WI38 (cell line): ENCODE results near the gene GNAI2.

Experiments
- H3K4me3 ChIP-seq: 2 replicates; pipeline ENCODE4 v1.5.1; 2011; ENCODE audit warnings: low read depth, mild to moderate bottlenecking, control low read depth, low read length
- TF ChIP-seq, protein P1 (sequence below): IDR thresholded peaks from 2 replicates; pipeline ENCODE4 v1.5.1; 2012; ENCODE audit warnings: low read depth, mild to moderate bottlenecking, control low read depth, low read length

Gene GNAI2

DNA sequence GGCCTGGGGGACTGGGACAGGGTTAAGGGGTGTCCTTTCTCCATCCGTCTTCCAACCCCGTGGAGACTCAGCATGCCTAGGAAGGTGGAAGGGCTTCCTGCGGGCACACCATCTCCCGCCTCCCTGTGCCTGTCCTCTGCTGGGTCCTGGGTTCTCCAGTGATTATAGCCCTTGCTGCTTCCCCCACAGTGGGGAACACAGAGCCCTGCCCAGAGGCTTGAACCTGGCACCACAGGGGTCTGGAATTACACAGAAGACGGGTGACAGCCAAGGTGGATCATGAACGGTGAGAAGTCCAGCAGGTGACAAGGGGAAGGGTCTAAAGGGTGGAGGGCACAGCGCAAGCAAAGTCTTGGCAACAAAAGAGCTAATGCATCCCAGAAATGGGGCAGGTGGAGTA, 26.8 kb downstream of the GNAI2 start:
- H3K4me3 ChIP-seq, result no peak overlapping the region
- TF ChIP-seq, protein P1, sequence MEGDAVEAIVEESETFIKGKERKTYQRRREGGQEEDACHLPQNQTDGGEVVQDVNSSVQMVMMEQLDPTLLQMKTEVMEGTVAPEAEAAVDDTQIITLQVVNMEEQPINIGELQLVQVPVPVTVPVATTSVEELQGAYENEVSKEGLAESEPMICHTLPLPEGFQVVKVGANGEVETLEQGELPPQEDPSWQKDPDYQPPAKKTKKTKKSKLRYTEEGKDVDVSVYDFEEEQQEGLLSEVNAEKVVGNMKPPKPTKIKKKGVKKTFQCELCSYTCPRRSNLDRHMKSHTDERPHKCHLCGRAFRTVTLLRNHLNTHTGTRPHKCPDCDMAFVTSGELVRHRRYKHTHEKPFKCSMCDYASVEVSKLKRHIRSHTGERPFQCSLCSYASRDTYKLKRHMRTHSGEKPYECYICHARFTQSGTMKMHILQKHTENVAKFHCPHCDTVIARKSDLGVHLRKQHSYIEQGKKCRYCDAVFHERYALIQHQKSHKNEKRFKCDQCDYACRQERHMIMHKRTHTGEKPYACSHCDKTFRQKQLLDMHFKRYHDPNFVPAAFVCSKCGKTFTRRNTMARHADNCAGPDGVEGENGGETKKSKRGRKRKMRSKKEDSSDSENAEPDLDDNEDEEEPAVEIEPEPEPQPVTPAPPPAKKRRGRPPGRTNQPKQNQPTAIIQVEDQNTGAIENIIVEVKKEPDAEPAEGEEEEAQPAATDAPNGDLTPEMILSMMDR, result no peak

DNA sequence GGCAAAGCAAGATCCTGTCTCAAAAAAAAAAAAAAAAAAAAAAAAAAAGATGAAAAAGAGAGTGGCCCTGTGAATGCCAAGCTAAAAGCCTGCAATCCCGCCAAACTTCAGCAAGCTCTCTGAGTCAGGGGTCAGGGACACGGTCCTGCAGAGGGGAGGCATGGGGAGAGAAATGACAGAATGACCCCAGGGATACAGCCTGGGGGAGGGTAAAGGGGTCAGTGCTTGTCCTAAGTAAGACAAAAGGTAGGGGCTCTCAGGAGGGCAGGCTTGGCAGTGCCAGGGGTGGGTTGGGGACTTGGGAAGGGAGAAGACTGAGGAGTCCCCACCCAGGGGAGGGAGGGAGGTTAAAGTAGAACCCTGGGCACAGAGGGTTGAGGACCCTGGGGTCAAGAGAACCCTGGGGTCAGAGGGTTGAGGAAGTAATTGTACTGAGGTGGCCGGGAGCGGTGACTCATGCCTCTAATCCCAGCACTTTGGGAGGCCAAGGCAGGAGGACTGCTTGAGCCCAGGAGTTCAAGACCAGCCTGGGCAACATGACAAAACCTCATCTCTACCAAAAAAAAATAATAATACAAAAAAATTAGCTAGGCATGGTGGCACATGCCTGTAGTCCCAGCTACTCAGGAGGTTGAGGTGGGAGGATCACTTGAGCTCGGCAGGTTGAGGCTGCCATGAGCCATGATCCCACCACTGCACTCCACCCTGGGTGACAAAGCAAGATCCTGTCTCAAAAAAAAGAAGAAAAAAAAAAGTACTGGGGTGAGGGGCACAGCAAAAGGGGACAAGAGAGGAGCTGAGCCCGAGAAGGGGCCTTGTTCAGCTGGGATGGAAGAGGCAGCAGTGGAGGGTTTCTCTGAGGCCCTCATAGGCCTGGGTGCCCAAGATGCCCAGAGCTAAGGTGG, 27.7 kb downstream of the GNAI2 start:
- TF ChIP-seq, protein P1, result no peak
- H3K4me3 ChIP-seq, result no peak overlapping the region

DNA sequence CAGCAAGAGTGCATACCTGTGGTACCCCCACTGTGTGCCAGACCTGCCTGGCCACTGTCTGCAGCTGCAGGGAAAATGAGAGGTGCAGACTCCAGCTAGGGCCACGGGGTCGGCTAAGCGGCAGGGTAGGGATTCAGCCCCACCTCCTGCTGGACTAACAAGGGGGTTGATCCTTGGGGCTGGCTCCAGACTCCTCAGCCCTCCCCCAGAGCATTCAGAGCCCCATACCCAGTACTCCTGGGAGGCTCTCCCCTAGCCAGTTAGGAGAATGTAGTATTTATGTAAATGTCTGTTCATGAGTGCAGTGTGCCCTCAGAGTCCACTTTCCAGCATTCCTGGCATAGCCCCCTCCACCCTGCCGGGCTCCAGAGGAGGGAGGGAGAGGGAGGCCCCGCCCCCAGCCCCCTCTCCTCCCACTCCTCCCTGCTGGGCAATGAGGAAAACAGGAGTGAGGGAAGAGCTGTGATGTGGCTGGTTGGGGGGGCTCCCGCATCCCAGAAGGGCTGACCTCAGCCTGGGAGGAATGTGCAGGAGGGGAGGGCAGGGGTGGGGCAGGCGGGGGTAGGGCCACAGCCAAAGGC, 28.5 kb downstream of the GNAI2 start:
- no peak overlapping the region for H3K4me3 ChIP-seq
- TF ChIP-seq, protein P1, result no peak

DNA sequence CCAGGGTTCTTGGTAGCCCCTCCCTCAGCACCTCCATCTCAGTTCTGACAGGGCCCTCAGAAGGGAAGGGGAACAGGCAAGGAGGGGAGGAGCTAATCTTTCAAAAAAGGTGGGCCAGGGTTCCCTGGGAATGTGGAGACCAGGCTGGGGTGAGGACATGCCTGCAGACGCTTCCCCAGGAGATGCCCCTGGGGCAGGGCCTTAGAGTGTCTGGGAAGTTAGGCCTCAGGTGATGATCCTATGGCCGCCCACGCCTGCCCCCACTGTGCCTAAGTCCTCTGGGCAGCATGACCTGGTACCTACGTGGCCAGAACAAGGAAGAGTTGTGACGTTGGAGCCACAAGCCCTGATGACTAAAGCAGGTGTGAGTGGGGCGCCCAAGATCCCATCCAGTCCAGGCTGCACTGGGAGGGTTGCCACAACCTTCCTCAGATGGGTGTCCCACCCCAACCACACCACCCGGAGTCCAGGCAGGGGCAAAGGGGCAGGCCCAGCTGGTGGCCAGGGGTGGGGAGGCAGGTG, 29.0 kb downstream of the GNAI2 start:
- TF ChIP-seq, protein P1, result no peak
- no peak overlapping the region for H3K4me3 ChIP-seq

DNA sequence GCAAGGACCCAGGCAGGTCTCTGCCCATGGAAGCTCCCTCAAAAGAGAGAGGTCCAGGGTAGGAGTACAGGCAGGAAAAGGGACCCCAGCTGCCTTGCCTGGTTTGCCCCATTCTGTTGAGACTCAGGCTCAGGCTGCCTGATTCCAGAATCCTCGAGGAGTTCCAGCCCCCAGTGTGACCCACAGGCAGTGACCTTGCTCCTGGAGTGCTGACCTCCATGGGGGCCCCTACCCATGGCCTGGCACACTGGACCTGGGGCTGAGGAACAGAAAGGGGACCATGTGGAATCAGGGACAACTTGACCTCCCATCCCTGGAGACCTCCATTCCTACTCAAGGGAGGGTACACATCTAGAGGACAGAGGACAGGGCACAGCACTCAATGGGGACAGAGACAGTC, 29.6 kb downstream of the GNAI2 start:
- H3K4me3 ChIP-seq, result no peak overlapping the region
- TF ChIP-seq, protein P1, result no peak

DNA sequence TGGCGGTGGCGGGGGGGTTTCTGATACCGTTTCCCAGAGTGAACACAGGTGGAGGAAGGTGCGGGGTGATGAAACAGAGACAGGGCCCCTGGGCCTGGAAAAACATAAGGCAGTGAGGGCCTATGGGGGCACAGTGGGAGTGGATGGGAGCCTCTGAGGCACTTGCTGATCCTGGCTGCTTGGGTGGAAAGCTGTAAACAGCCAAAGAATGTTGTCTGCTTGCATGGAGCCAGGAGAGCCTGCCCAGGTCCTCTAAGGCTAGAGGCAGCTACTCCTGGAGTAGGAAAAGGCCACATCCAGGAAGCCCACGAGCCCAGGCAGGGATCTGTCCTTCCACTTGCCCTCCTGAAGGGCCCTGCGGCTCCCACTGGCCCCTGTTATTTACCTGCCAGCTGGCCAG, 30.0 kb downstream of the GNAI2 start:
- TF ChIP-seq, protein P1, result no peak
- H3K4me3 ChIP-seq, result no peak overlapping the region

DNA sequence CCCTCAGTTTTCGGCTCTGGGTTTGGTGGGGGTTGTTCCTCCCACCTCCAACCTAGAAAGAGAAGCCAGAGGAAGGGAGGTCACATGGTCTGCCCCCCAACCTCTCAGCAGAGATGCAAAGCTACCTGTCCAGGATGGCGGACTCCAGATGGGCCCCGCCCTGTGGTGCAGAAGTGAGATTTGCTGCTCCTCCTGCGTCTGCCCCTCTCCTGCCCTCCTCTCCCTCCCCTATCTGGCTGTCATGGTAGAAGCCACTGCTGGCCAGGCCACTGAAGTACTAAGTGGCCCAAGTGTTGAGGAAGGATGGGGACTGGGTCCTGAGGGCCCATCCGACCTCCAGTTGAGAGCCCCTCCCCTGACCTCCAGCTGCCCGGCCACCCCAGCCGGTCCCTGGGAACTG, 30.8 kb downstream of the GNAI2 start:
- peak overlapping the region; percentile 59 for H3K4me3 ChIP-seq
- TF ChIP-seq, protein P1, result no peak
